ELR (cell line): ENCODE measurements around the gene KCNB1.
"Not testable (repeated sequence)": the region's sequence is repeated elsewhere in the genome, so short reads cannot be mapped to it uniquely, and the experiment has no call there.

ENCODE experiments used
- DNase-seq: peaks from one replicate; pipeline ENCODE4 v3.0.0-alpha.2; 2015; ENCODE audit warnings: low read depth

KCNB1 gene

GRCh38 chr20:49435639-49436038, 46.8 kb downstream of the KCNB1 start:
- no peak for DNase-seq

- no peak for DNase-seq
Observed at GRCh38 chr20:49433333-49433732, 49.1 kb downstream of the KCNB1 start.

GRCh38 chr20:49432550-49432949, 49.9 kb downstream of the KCNB1 start:
- no peak for DNase-seq

GRCh38 chr20:49431329-49431728, 51.1 kb downstream of the KCNB1 start:
- no peak for DNase-seq

- DNase-seq, result no peak
Observed at GRCh38 chr20:49430320-49430719, 52.1 kb downstream of the KCNB1 start.

- DNase-seq, result no peak
Observed at GRCh38 chr20:49427751-49428518, 54.5 kb downstream of the KCNB1 start.

- no peak for DNase-seq
Observed at GRCh38 chr20:49426873-49427272, 55.6 kb downstream of the KCNB1 start.

GRCh38 chr20:49426395-49426794, 56.1 kb downstream of the KCNB1 start:
- no peak for DNase-seq

GRCh38 chr20:49424536-49424935, 57.9 kb downstream of the KCNB1 start:
- DNase-seq, result peak; percentile 25

- no peak for DNase-seq
Observed at GRCh38 chr20:49422161-49422560, 60.3 kb downstream of the KCNB1 start.

GRCh38 chr20:49420811-49421295, 61.6 kb downstream of the KCNB1 start:
- DNase-seq, result no peak

- no peak for DNase-seq
Observed at GRCh38 chr20:49420292-49420691, 62.2 kb downstream of the KCNB1 start.

GRCh38 chr20:49419785-49420184, 62.7 kb downstream of the KCNB1 start:
- DNase-seq, result no peak

- DNase-seq, result no peak
Observed at GRCh38 chr20:49418809-49419208, 63.7 kb downstream of the KCNB1 start.

GRCh38 chr20:49417843-49418555, 64.5 kb downstream of the KCNB1 start:
- no peak for DNase-seq

GRCh38 chr20:49415668-49416044, 66.8 kb downstream of the KCNB1 start:
- DNase-seq, result no peak

GRCh38 chr20:49415005-49415667, 67.3 kb downstream of the KCNB1 start:
- DNase-seq, result no peak

- no peak for DNase-seq
Observed at GRCh38 chr20:49413677-49414076, 68.8 kb downstream of the KCNB1 start.

- DNase-seq, result no peak
Observed at GRCh38 chr20:49412953-49413352, 69.5 kb downstream of the KCNB1 start.

- no peak for DNase-seq
Observed at GRCh38 chr20:49412254-49412653, 70.2 kb downstream of the KCNB1 start.

- DNase-seq, result no peak
Observed at GRCh38 chr20:49411221-49411925, 71.1 kb downstream of the KCNB1 start.

- not testable (repeated sequence) for DNase-seq
Observed at GRCh38 chr20:49409975-49410621, 72.4 kb downstream of the KCNB1 start.
